SU-DHL-6 (cell line): ENCODE results near the gene SLC16A8.

Experiments
- H2AFZ ChIP-seq: fragments of 200-600 bp; sonication (generic); 2 replicates; pipeline ENCODE4 v1.6.1; 2014; ENCODE audit warnings: low read depth, mild to moderate bottlenecking, moderate library complexity, mixed read lengths, antibody characterized with exemption, low read length; ENCODE audit not compliant: severe bottlenecking
- H3F3A ChIP-seq: fragments of 200-600 bp; shearing (Covaris generic); 2 replicates; pipeline ENCODE4 v1.6.0; 2016; ENCODE audit warnings: antibody characterized with exemption, mild to moderate bottlenecking; ENCODE audit not compliant: insufficient read depth
- H3K27ac ChIP-seq: fragments of 200-600 bp; sonication (generic); 2 replicates; pipeline ENCODE4 v1.5.1; 2016; ENCODE audit warnings: low read depth, mild to moderate bottlenecking, low read length, moderate library complexity, mixed read lengths
- H3K27me3 ChIP-seq: fragments of 200-600 bp; sonication (generic), shearing (Covaris generic); 2 replicates; pipeline ENCODE4 v1.6.0; 2014; ENCODE audit warnings: mild to moderate bottlenecking, low read length
- H3K36me3 ChIP-seq: fragments of 200-600 bp; sonication (generic); 2 replicates; pipeline ENCODE4 v1.6.1; 2014; ENCODE audit warnings: mild to moderate bottlenecking, low read length, mixed read lengths
- H3K4me2 ChIP-seq: fragments of 300-600, 200-600 bp; shearing (Covaris generic), sonication (generic); 2 replicates; pipeline ENCODE4 v1.6.0; 2014; ENCODE audit warnings: low read length, low read depth, mild to moderate bottlenecking; ENCODE audit not compliant: poor library complexity, severe bottlenecking
- H3K4me3 ChIP-seq: fragments of 200-600 bp; sonication (generic); 2 replicates; pipeline ENCODE4 v1.5.1; 2014; ENCODE audit warnings: antibody characterized with exemption, low read length, mild to moderate bottlenecking, mixed read lengths; ENCODE audit not compliant: insufficient read depth, poor library complexity, severe bottlenecking
- H3K79me2 ChIP-seq: fragments of 200-600 bp; sonication (generic); 2 replicates; pipeline ENCODE4 v1.6.1; 2014; ENCODE audit warnings: mild to moderate bottlenecking, low read length, moderate library complexity; ENCODE audit not compliant: insufficient read depth
- H3K9ac ChIP-seq: fragments of 200-600 bp; sonication (generic); 2 replicates; pipeline ENCODE4 v1.7.0; 2014; ENCODE audit warnings: mild to moderate bottlenecking, low read length
- H3K9me2 ChIP-seq: fragments of 200-600 bp; sonication (generic); replicated peaks from 2 replicates; pipeline ENCODE4 v1.6.1; 2014; ENCODE audit warnings: low read length; ENCODE audit not compliant: insufficient read depth
- H3K9me3 ChIP-seq: fragments of 200-600 bp; sonication (generic); 2 replicates; pipeline ENCODE4 v1.6.1; 2014; ENCODE audit warnings: low read length, mixed read lengths; ENCODE audit not compliant: insufficient read depth
- H4K20me1 ChIP-seq: fragments of 200-600 bp; sonication (generic); 2 replicates; pipeline ENCODE4 v1.6.1; 2014; ENCODE audit warnings: low read depth, mild to moderate bottlenecking, antibody characterized with exemption, low read length, moderate library complexity, mixed read lengths
- CTCF ChIP-seq: fragments of 200-600 bp; sonication (generic); IDR thresholded peaks from one replicate; pipeline ENCODE4 v1.5.1; 2017; ENCODE audit warnings: antibody characterized with exemption, mild to moderate bottlenecking, low read length, moderate library complexity; ENCODE audit not compliant: insufficient read depth, poor library complexity, severe bottlenecking
- EZH2phosphoT487 ChIP-seq: fragments of 200-600 bp; sonication (generic), shearing (Covaris generic); conservative IDR thresholded peaks from 2 replicates; pipeline ENCODE4 v1.6.1; 2018; ENCODE audit warnings: mild to moderate bottlenecking, antibody characterized with exemption, low read length, moderate library complexity, mixed read lengths

Gene SLC16A8

GRCh38 chr22:38127869-38128268, 43.9 kb upstream of the SLC16A8 start:
- Histone ChIP-seq H3F3A (no peaks in the 10 kb centered on the region), H3K9ac (no peak overlapping the region), H3K27me3 (no peaks in the 10 kb centered on the region), H3K9me2 (no peaks in the 10 kb centered on the region), H4K20me1 (no peaks in the 10 kb centered on the region), H3K9me3 (no peaks in the 10 kb centered on the region), H3K27ac (no peak overlapping the region), H2AFZ (no peak overlapping the region), H3K36me3 (no peaks in the 10 kb centered on the region), H3K4me3 (no peak overlapping the region), H3K79me2 (no peaks in the 10 kb centered on the region), H3K4me2 (no peak overlapping the region)
- TF ChIP-seq EZH2phosphoT487 = no peak
- no peak for TF ChIP-seq CTCF

- TF ChIP-seq EZH2phosphoT487 = no peak
- TF ChIP-seq CTCF = no peak
- H3K4me3 ChIP-seq = no peak overlapping the region
- H3K79me2 ChIP-seq = no peaks in the 10 kb centered on the region
- H3K36me3 ChIP-seq = no peaks in the 10 kb centered on the region
- no peak overlapping the region for H3K9ac ChIP-seq
- H3K27me3 ChIP-seq = no peaks in the 10 kb centered on the region
- no peaks in the 10 kb centered on the region for H3K9me2 ChIP-seq
- no peak overlapping the region for H3K27ac ChIP-seq
- no peak overlapping the region for H3K4me2 ChIP-seq
- no peak overlapping the region for H2AFZ ChIP-seq
- H3F3A ChIP-seq = no peaks in the 10 kb centered on the region
- no peaks in the 10 kb centered on the region for H4K20me1 ChIP-seq
- H3K9me3 ChIP-seq = no peaks in the 10 kb centered on the region
These were observed 43.1 kb upstream of the SLC16A8 start for GRCh38 chr22:38126928-38127668.

- H3K9me2 ChIP-seq = no peaks in the 10 kb centered on the region
- no peak for TF ChIP-seq EZH2phosphoT487
- no peak for TF ChIP-seq CTCF
- no peaks in the 10 kb centered on the region for H3K27me3 ChIP-seq
- no peaks in the 10 kb centered on the region for H3K36me3 ChIP-seq
- no peaks in the 10 kb centered on the region for H3F3A ChIP-seq
- H3K4me2 ChIP-seq = no peak overlapping the region
- no peak overlapping the region for H3K27ac ChIP-seq
- no peak overlapping the region for H3K9ac ChIP-seq
- H3K4me3 ChIP-seq = no peak overlapping the region
- H4K20me1 ChIP-seq = no peaks in the 10 kb centered on the region
- H3K79me2 ChIP-seq = no peaks in the 10 kb centered on the region
- no peak overlapping the region for H2AFZ ChIP-seq
- H3K9me3 ChIP-seq = no peaks in the 10 kb centered on the region
These were observed 41.8 kb upstream of the SLC16A8 start for GRCh38 chr22:38125751-38126201.
